Colonic mucosa (tissue), 4 donors: ENCODE measurements around the gene PRKCQ. TPM values are rescaled to one million over a fixed set of nuclear protein-coding genes. Genes with fewer than 3 reads are reported as not detected.

Source experiments
- DNase-seq: peaks from one replicate; pipeline ENCODE4 v3.0.0-alpha.2; 2020
- H3K27ac ChIP-seq: fragments of 200-600 bp; one replicate; pipeline ENCODE4 v1.8.0; 2021
- H3K27me3 ChIP-seq: fragments of 200-600 bp; one replicate; pipeline ENCODE4 v1.8.0; 2021
- H3K36me3 ChIP-seq: fragments of 200-600 bp; one replicate; pipeline ENCODE4 v1.8.0; 2021
- H3K4me1 ChIP-seq: fragments of 200-600 bp; one replicate; pipeline ENCODE4 v1.8.0; 2021; ENCODE audit warnings: mild to moderate bottlenecking
- H3K4me3 ChIP-seq: fragments of 200-600 bp; one replicate; pipeline ENCODE4 v1.8.0; 2021
- H3K9ac ChIP-seq, 2 donors: one replicate each; pipeline ENCODE4 v1.7.0; 2013; ENCODE audit warnings: control low read depth in 2 of 2, low read depth in 2 of 2, low read length in 2 of 2
- H3K9me3 ChIP-seq: fragments of 200-600 bp; one replicate; pipeline ENCODE4 v1.8.0; 2021
- CTCF ChIP-seq: fragments of 200-600 bp; IDR thresholded peaks from one replicate; pipeline ENCODE4 v1.8.0; 2022; ENCODE audit warnings: antibody characterized with exemption, mild to moderate bottlenecking
- intact Hi-C: fragments of 100-400 bp; cut with DNase I; formaldehyde crosslinking; loops from one replicate; pipeline ENCODE4 v1.14.1; 2022
- total RNA-seq, 2 donors: library from RNA; stranded (reverse); fragmentation: NEBNext Ultra II Directional in 1 of 2; extraction: Animal tissue kit (Norgen Biotek cat#: 25700) in 1 of 2; gene quantifications; one replicate each; pipeline ENCODE4 v1.2.1, GENCODE V29; 2021
- donor health status: healthy.
- donor health status: DM: no; HTN: no; CAD: no.
- donor health status: DM: no; HTN: no; CAD: no.

Gene PRKCQ
- total RNA-seq, 2 donors from 2014 or later: 0.93 to 0.94 TPM

- no peak for TF ChIP-seq CTCF
- no peak overlapping the region for H3K4me3 ChIP-seq
- no peaks in the 10 kb centered on the region for H3K36me3 ChIP-seq
- intact Hi-C loops: loop anchor here (2.0 kb wide), 1 partner anchor 292 kb away; no protein-coding TSS in a partner anchor
- H3K4me1 ChIP-seq: no peaks in the 10 kb centered on the region
- H3K9ac ChIP-seq: no peak overlapping the region
- H3K27ac ChIP-seq: no peak overlapping the region
- no peak for DNase-seq
- no peaks in the 10 kb centered on the region for H3K9me3 ChIP-seq
- H3K27me3 ChIP-seq: no peaks in the 10 kb centered on the region
Measured at GRCh38 chr10:6402960-6403359, 177.1 kb downstream of the PRKCQ start.

DNA sequence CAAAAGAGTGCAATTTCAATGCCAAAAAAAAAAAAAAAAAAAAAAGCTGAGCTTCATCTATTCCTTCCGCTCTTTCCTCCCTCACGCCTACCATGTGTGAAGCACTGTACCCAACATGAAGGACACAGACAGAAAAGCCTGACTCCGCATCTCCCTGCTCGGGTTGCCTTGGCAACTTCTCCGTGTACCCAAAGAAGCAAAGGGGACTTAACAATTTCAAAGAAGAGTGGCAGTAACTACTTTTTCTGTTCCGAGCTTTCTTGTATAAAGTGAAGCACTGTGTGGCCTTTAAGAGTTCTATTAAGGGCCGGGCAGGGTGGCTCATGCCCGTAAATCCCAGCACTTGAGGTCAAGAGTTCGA is 177.7 kb downstream of the PRKCQ start:
- intact Hi-C loops: loop anchor here (2.0 kb wide), 1 partner anchor 292 kb away; no protein-coding TSS in a partner anchor
- Histone ChIP-seq H3K27me3 (no peaks in the 10 kb centered on the region), H3K36me3 (no peaks in the 10 kb centered on the region), H3K4me1 (no peaks in the 10 kb centered on the region), H3K9ac (no peak overlapping the region), H3K9me3 (no peaks in the 10 kb centered on the region), H3K27ac (no peak overlapping the region), H3K4me3 (no peak overlapping the region)
- no peak for TF ChIP-seq CTCF
- no peak for DNase-seq

DNA sequence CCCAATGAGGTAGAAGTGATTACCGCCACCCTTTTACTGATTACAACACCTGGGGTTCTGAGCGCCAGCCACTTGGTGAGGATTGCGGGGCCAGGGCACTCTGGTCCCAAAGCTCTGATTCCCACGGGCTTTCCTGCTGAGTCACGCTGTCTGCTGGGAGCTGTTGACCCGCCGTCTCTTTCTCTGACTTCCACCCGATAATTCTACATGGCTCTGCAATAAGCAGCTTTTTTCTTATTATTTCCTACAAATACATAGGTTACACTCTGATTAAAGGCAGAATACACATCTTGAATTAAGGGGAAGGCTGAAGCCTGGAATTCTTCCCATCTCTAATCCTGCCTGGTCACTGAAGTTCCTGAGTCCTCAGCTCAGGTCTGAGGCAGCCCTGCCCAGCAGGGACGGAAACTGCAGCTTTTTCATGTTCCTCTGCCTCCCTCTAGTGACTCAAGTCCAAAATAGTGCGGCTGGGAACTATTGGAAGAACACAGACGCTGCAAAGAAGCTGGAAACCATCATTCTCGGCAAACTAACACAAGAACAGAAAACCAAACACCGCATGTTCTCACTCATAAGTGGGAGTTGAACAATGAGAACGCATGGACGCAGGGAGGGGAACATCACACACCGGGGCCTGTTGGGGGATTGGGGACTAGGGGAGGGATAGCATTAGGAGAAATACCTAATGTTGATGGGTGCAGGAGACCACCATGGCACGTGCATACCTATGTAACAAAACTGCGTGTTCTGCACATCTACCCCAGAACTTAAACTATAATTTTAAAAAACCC is 178.3 kb downstream of the PRKCQ start:
- DNase-seq: peak; percentile 77
- Histone ChIP-seq H3K27ac (no peak overlapping the region), H3K36me3 (no peaks in the 10 kb centered on the region), H3K4me1 (no peaks in the 10 kb centered on the region), H3K27me3 (no peaks in the 10 kb centered on the region), H3K9ac (no peak overlapping the region), H3K4me3 (peak overlapping the region; percentile 20), H3K9me3 (no peaks in the 10 kb centered on the region)
- TF ChIP-seq CTCF: peak; percentile 54
- intact Hi-C loops: loop anchor here (2.0 kb wide), 2 partner anchors 199 to 291 kb away; partner anchors contain the start of gene PFKFB3

GRCh38 chr10:6400821-6401465 is 179.1 kb downstream of the PRKCQ start:
- H3K4me1 ChIP-seq: no peaks in the 10 kb centered on the region
- DNase-seq: no peak
- H3K27me3 ChIP-seq: no peaks in the 10 kb centered on the region
- no peak overlapping the region for H3K27ac ChIP-seq
- no peaks in the 10 kb centered on the region for H3K9me3 ChIP-seq
- intact Hi-C loops: loop anchor here (2.0 kb wide), 1 partner anchor 198 kb away; the partner anchor contains the start of gene PFKFB3
- H3K36me3 ChIP-seq: no peaks in the 10 kb centered on the region
- no peak overlapping the region for H3K9ac ChIP-seq
- H3K4me3 ChIP-seq: no peak overlapping the region
- no peak for TF ChIP-seq CTCF

- H3K9me3 ChIP-seq: no peaks in the 10 kb centered on the region
- H3K9ac ChIP-seq: no peak overlapping the region
- no peaks in the 10 kb centered on the region for H3K4me1 ChIP-seq
- H3K4me3 ChIP-seq: no peak overlapping the region
- no peak for DNase-seq
- no peak overlapping the region for H3K27ac ChIP-seq
- H3K27me3 ChIP-seq: no peaks in the 10 kb centered on the region
- intact Hi-C loops: loop anchor here (2.0 kb wide), 1 partner anchor 198 kb away; the partner anchor contains the start of gene PFKFB3
- no peak for TF ChIP-seq CTCF
- no peaks in the 10 kb centered on the region for H3K36me3 ChIP-seq
Measured at GRCh38 chr10:6400331-6400730, 179.7 kb downstream of the PRKCQ start.
